ENCODE results near the gene CLSTN2.

- no peak for TF ChIP-seq CTCF (IDR thresholded peaks at IDR 0.05)
- no peak for TF ChIP-seq POLR2A (IDR thresholded peaks at IDR 0.05; ENCODE audit: low read depth)
Measured at GRCh38 chr3:140315955-140316354, 381.0 kb downstream of the CLSTN2 start.

All from esophagus muscularis mucosa (tissue), 3 donors.